GM19455 (cell line): ENCODE results near the gene BMI1.

Experiments used
- ATAC-seq: cut with Tn5 transposase; IDR thresholded peaks from one replicate; pipeline ENCODE4 v1.9.1; 2021; ENCODE audit not compliant: unreplicated experiment

The BMI1 gene

DNA sequence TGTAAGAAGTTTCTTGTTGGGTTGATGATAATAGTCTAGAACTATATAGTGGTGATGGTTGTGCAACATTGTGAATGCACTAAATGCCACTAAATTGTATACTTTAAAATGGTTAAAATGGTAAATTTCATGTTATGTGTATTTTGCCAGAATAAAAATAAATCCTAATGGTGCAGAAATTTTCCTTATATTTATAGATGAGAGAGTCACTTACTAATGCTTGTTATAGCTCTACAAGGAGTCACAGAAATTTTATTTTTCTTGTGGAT is 45.5 kb downstream of the BMI1 start:
- ATAC-seq, result no peak

DNA sequence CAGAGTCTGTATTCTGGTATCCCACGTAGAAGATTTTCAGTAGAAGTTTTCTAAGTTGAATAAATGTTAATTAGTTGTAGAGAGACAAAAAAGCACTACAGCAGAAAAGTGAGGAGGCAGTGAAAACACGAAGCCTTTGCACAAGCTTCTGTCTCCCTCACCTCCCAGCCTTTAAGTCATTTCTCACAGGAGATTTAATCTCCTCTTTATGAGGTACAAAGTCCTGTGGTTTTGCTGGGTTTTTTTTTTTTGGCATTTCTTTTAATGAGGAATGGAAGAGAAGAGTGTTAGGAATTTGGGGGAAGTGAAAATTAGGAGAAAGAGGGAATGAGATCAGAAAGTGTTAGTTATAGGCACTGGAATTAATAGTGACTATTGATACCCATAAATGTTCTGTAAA is 45.9 kb downstream of the BMI1 start:
- no peak for ATAC-seq

- no peak for ATAC-seq
Observed at GRCh38 chr10:22367471-22367870, 46.6 kb downstream of the BMI1 start.

GRCh38 chr10:22368402-22368801 is 47.5 kb downstream of the BMI1 start:
- no peak for ATAC-seq

DNA sequence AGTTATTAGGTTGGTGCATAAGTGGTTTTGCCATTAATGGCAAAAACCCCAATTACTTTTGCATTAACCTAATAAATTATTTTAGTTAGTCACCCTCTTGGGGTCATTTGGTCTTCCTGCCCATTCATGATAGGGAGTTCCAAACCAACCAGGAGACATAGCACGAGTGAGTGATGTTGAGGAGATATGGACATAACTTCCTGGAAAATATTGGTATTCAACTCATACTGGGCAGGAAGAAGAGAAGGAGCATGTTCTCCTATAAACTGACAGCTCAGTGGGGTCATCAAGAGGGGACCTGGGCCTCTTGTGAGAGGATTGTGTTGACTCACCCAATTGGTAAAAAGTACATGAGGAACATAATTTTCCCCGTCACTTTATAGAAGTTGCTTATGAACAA is 48.1 kb downstream of the BMI1 start:
- no peak for ATAC-seq

DNA sequence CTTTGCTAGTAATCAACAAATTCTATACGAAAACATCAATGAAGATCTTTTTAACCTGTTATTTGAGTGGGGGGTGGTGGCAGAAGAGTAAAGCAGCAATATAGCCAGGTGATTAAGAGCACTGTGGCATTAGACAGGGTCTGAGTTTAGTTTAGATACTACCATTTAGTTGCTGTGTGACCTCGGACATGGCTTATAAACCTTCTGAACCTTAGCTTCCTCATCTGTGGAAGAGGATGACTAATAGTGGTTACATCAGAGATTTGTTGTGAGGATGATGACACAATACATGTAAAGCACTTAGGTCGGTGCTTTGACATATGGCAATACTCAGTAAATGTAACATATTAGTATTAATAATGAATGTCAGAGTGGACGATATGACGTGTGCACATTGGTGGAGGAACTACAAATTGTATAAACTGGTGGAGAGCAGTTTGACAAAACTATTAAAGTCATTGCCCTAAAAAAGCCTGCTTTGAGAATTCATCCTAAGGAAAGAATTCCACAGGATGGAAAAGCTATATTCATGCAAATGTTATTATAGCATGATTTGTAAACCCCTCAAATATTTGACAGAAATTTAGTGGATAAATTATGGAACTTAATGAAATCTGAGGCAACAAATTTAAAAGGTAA is 48.7 kb downstream of the BMI1 start:
- ATAC-seq, result no peak

DNA sequence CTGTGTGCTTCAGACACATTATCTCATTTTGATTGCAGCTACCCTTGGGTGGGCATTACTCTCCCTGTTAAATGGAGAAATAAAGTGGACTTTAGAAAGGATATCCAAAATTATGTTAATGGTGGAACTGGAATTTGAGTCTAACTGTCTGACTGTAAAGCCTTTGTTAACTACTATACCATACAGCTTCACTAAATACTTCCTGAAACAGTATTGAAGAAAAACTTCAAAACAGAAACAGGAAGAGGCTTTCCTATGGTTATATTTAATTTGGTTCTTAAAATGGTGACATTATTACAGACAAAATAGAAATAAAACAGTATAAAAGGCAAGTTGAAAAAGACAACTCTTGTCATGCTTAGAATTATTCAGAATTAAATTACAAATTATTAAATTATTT is 49.4 kb downstream of the BMI1 start:
- ATAC-seq, result no peak

GRCh38 chr10:22372298-22372697 is 51.4 kb downstream of the BMI1 start:
- no peak for ATAC-seq

DNA sequence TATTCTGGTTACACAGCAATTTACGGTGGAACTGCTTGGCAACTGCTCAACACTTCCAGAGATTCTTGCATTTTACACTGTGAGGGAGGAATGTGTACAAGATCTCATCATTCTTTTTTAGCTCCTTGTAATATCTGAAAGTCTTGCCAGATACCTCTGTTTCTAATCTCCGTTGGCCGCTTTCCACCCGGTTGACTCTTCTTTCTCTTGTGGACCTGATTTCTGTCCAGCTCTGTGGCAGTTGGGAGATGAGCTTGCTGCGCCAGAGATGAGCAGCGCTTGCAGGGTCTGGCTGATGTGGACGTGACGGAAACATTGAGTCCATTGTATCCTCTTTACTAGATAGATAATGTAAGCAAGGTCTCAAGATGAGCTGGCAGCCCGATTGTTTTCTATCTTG is 52.0 kb downstream of the BMI1 start:
- no peak for ATAC-seq

GRCh38 chr10:22374489-22375126 is 53.7 kb downstream of the BMI1 start:
- no peak for ATAC-seq

- ATAC-seq, result peak; percentile 54
Observed at GRCh38 chr10:22379059-22379458, 58.2 kb downstream of the BMI1 start.
